HG03575 (cell line): ENCODE data around the gene PAXX.

Experiments
- ATAC-seq: cut with Tn5 transposase; IDR thresholded peaks from one replicate; pipeline ENCODE4 v1.9.1; 2021; ENCODE audit not compliant: unreplicated experiment, insufficient number of reproducible peaks, low FRiP score; ENCODE audit errors: extremely low read depth

The PAXX gene

GRCh38 chr9:136952876-136953770 lies 39.1 kb upstream of the PAXX start:
- no peak for ATAC-seq

- no peak for ATAC-seq
Observed at GRCh38 chr9:136953771-136954269, 38.4 kb upstream of the PAXX start.

- no peak for ATAC-seq
Observed at GRCh38 chr9:136954270-136955083, 37.7 kb upstream of the PAXX start.

- ATAC-seq, result no peak
Observed at GRCh38 chr9:136955202-136955942, 36.9 kb upstream of the PAXX start.

- ATAC-seq, result no peak
Observed at GRCh38 chr9:136955943-136956335, 36.3 kb upstream of the PAXX start.

GRCh38 chr9:136956604-136957003 lies 35.6 kb upstream of the PAXX start:
- no peak for ATAC-seq

GRCh38 chr9:136957461-136957860 lies 34.8 kb upstream of the PAXX start:
- no peak for ATAC-seq

- ATAC-seq, result no peak
Observed at GRCh38 chr9:136957901-136958300, 34.3 kb upstream of the PAXX start.

- ATAC-seq, result no peak
Observed at GRCh38 chr9:136958473-136958872, 33.7 kb upstream of the PAXX start.

- no peak for ATAC-seq
Observed at GRCh38 chr9:136958898-136959850, 33.0 kb upstream of the PAXX start.

- ATAC-seq, result no peak
Observed at GRCh38 chr9:136960212-136960937, 31.8 kb upstream of the PAXX start.

- ATAC-seq, result no peak
Observed at GRCh38 chr9:136960938-136961275, 31.3 kb upstream of the PAXX start.

GRCh38 chr9:136961279-136962065 lies 30.8 kb upstream of the PAXX start:
- ATAC-seq, result no peak

- no peak for ATAC-seq
Observed at GRCh38 chr9:136962163-136962562, 30.1 kb upstream of the PAXX start.

GRCh38 chr9:136962701-136963248 lies 29.4 kb upstream of the PAXX start:
- ATAC-seq, result no peak

GRCh38 chr9:136963341-136963740 lies 28.9 kb upstream of the PAXX start:
- ATAC-seq, result no peak

- ATAC-seq, result no peak
Observed at GRCh38 chr9:136963751-136964150, 28.5 kb upstream of the PAXX start.
